ENCODE data around the gene ADGRF4. TPM values are rescaled to one million over a fixed set of nuclear protein-coding genes. Genes with fewer than 3 reads are reported as not detected.

ADGRF4 gene
- 7.4 to 9.6 TPM (median 8.0 TPM) in 5 replicates for total RNA-seq (2022; extraction: Qiagen RNA extraction)

GRCh38 chr6:47698342-47698787 is at the start of gene ADGRF4:
ADGRF4 (plus strand) TSS chr6:47698580; CDS start chr6:47707246, 8,666 bp downstream.

Other genes with a start within 250 kb of the ADGRF4 start
- 11.5 to 18.9 TPM (median 15.4 TPM) in 5 replicates for gene CD2AP, start 220.8 kb upstream of the ADGRF4 start, total RNA-seq (2022; extraction: Qiagen RNA extraction)
- gene OPN5, start 83.5 kb downstream of the ADGRF4 start, total RNA-seq (2022; extraction: Qiagen RNA extraction) = not detected in 5 replicates

All from A549 treated with CORT108297 at 1 μM for 4 hours (cell line).